ENCODE data around the gene RBM22.

RBM22 gene

GRCh38 chr5:150676578-150676977 lies 24.3 kb downstream of the RBM22 start:
- DNase-seq (ENCODE audit: low read depth, low spot score), result no peak
- POLR2A ChIA-PET, result no interaction called here
- CTCF ChIA-PET, result interaction anchor here (1.4 kb wide), 1 partner anchor 24 kb away, joined by 7 read pairs; the partner anchor contains the start of gene RBM22

DNA sequence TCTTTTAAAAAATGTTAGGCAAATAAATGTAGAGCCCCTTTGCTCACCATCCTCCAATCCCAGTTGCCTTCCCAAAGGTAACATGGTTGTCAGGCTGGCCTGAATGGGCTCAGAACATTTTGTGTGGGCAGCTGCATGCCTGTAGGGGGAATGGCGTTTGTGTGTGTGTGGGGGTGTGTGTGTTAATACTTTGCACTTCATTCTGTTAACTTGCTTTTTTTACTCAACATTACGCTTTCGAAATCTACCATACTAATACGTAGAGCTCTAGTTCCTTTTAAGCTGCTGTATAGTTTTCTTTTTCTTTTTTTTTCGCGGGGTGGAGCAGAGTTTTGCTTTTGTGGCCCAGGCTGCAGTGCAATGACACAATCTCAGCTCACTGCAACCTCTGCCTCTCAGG lies 25.8 kb downstream of the RBM22 start:
- ChIA-PET CTCF (interaction anchor here (0.7 to 7.0 kb wide), 3 partner anchors 25 to 1052 kb away, joined by 3 to 55 read pairs (median 7); partner anchors contain the start of gene RBM22), POLR2A (no interaction called here)
- TF ChIP-seq CTCF (IDR thresholded peaks at IDR 0.05; ENCODE audit: insufficient read depth, low read length, missing control alignments), result no peak
- DNase-seq (ENCODE audit: low read depth, low spot score), result no peak
- no peak overlapping the region for H3K4me3 ChIP-seq (ENCODE audit: low read depth, low read length)

More at GRCh38 chr5:150676578-150676977, 24.3 kb downstream of the RBM22 start:
- H3K4me3 ChIP-seq (ENCODE audit: low read depth, low read length), result no peak overlapping the region
- no peak for TF ChIP-seq CTCF (IDR thresholded peaks at IDR 0.05; ENCODE audit: insufficient read depth, low read length, missing control alignments)

DNA sequence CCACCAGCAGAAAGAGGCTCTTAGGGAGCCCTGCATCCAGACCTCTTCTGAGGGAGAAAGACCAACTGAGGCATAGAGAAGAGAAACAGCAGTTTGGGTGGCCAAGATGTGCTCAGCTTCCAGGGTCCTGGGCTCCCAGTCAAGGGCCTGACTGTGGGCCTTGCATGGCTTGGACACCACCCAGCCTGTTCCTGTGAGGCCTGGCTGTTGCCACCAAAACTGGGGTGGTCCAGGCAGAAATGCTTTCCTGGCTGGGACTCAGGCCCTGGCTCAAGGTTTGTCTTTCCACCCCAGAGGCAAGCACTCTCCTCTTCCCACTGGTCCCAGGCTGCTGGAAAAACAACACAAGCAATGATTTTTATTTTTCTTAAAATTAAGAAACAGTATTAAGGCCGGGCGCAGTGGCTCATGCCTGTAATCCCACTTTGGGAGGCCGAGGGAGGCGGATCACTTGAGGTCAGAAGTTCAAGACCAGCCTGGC lies 26.5 kb downstream of the RBM22 start:
- DNase-seq (ENCODE audit: low read depth, low spot score), result no peak
- ChIA-PET POLR2A (no interaction called here), CTCF (interaction anchor here (1.3 to 7.0 kb wide), 4 partner anchors 15 to 216 kb away, joined by 4 to 55 read pairs (median 21); partner anchors contain the start of gene MYOZ3)
- TF ChIP-seq CTCF (IDR thresholded peaks at IDR 0.05; ENCODE audit: insufficient read depth, low read length, missing control alignments), result no peak
- H3K4me3 ChIP-seq (ENCODE audit: low read depth, low read length), result no peak overlapping the region

GRCh38 chr5:150672884-150673275 lies 28.0 kb downstream of the RBM22 start:
- ChIA-PET CTCF (interaction anchor here (1.0 to 7.0 kb wide), 8 partner anchors 13 to 215 kb away, joined by 4 to 55 read pairs (median 6); partner anchors contain the start of genes IRGM, MYOZ3 and RBM22), POLR2A (interaction anchor here (0.9 kb wide), 1 partner anchor 22 kb away, joined by 4 read pairs; no protein-coding TSS in a partner anchor)
- peak overlapping the region; percentile 59 for H3K4me3 ChIP-seq (ENCODE audit: low read depth, low read length)
- DNase-seq (ENCODE audit: low read depth, low spot score), result no peak
- no peak for TF ChIP-seq CTCF (IDR thresholded peaks at IDR 0.05; ENCODE audit: insufficient read depth, low read length, missing control alignments)

DNA sequence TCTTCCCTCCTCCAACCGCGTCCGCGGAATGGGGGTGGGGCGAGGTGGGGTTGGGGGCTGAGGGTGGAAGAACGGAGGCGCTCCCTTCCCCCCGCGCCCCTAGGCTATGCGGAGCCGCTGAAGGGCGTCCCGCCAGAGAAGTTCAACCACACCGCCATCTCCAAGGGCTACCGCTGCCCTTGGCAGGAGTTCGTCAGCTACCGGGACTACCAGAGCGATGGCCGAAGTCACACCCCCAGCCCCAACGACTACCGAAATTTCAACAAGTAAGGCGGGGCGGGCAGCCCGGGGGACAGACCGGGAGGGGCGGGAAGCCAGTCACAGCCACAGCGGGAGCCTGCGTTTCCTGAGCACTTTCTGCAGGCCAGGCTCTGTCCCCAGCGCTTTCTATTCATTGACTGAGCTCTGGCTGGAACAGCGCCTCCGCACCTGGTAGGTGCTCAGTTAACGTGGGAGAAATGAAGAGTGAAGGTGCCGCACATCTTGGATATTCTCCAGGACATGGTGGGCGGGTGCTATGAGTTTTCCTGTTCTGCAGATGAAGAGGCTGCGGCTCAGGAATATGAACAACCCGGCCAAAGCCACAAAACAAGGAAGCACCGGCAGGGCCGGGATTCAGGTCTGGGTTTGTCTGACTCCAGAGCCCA lies 28.5 kb downstream of the RBM22 start:
- no peak for DNase-seq (ENCODE audit: low read depth, low spot score)
- peak overlapping the region; percentile 59 for H3K4me3 ChIP-seq (ENCODE audit: low read depth, low read length)
- ChIA-PET POLR2A (no interaction called here), CTCF (interaction anchor here (1.2 to 7.0 kb wide), 6 partner anchors 13 to 214 kb away, joined by 4 to 55 read pairs (median 8); partner anchors contain the start of genes MYOZ3 and RBM22)
- TF ChIP-seq CTCF (IDR thresholded peaks at IDR 0.05; ENCODE audit: insufficient read depth, low read length, missing control alignments), result no peak

- no peak for TF ChIP-seq CTCF (IDR thresholded peaks at IDR 0.05; ENCODE audit: insufficient read depth, low read length, missing control alignments)
- ChIA-PET POLR2A (interaction anchor here (0.6 kb wide), 1 partner anchor 11 kb away, joined by 3 read pairs; no protein-coding TSS in a partner anchor), CTCF (interaction anchor here (1.1 to 7.0 kb wide), 6 partner anchors 9 to 111 kb away, joined by 5 to 55 read pairs (median 8); partner anchors contain the start of genes MYOZ3 and RBM22)
- peak overlapping the region; percentile 59 for H3K4me3 ChIP-seq (ENCODE audit: low read depth, low read length)
- DNase-seq (ENCODE audit: low read depth, low spot score), result no peak
These were observed 29.2 kb downstream of the RBM22 start for GRCh38 chr5:150671509-150672236.

Measured in AG04449 (cell line).